Measurements from ENCODE around the gene MORN3. TPM values are rescaled to one million over a fixed set of nuclear protein-coding genes. Genes with fewer than 3 reads are reported as not detected.

MORN3 gene
- total RNA-seq = 0.26 and 2.8 TPM in 2 replicates

GRCh38 chr12:121669521-121669900 lies at the start of gene MORN3:
Gene MORN3 (minus strand): TSS chr12:121669654. CDS start chr12:121669483, 171 bp downstream.

GRCh38 chr12:121712461-121713256 lies 43.2 kb upstream of the MORN3 start, which contains the start of gene TMEM120B:
Gene TMEM120B (plus strand): TSS chr12:121712752. CDS start chr12:121712896, 144 bp downstream.

GRCh38 chr12:121626087-121626852 lies 43.2 kb downstream of the MORN3 start, which contains the start of gene ORAI1:
Gene ORAI1 (plus strand): TSS chr12:121626530.

Other genes with a start within 250 kb of the MORN3 start
- gene KDM2B, start 88.6 kb downstream of the MORN3 start, total RNA-seq = 13.7 and 20.1 TPM in 2 replicates
- 7.5 and 16.4 TPM in 2 replicates for gene ORAI1, start 43.1 kb downstream of the MORN3 start, total RNA-seq
- 4.9 and 6.5 TPM in 2 replicates for gene TMEM120B, start 43.1 kb upstream of the MORN3 start, total RNA-seq
- 3.5 and 20.1 TPM in 2 replicates for gene RHOF, start 124.0 kb upstream of the MORN3 start, total RNA-seq
- gene SETD1B, start 134.4 kb upstream of the MORN3 start, total RNA-seq = 4.7 and 7.6 TPM in 2 replicates
- 4.9 and 8.8 TPM in 2 replicates for gene HPD, start 189.2 kb upstream of the MORN3 start, total RNA-seq
- gene PSMD9, start 219.1 kb upstream of the MORN3 start, total RNA-seq = 29.9 and 59.6 TPM in 2 replicates
- 0.09 and 4.3 TPM in 2 replicates for gene CFAP251, start 248.9 kb upstream of the MORN3 start, total RNA-seq

Data from pericardium fibroblast (primary cell).